Esophagus mucosa (tissue), 1 donor: ENCODE data around the gene ADM5. TPM values are rescaled to one million over a fixed set of nuclear protein-coding genes. Genes with fewer than 3 reads are reported as not detected.

ENCODE experiments used
- ATAC-seq: fragments of 200-7000 bp; cut with Tn5 transposase; one replicate; pipeline ENCODE4 v1.9.1; 2020
- total RNA-seq: library from RNA; stranded (reverse); gene quantifications from one replicate; pipeline ENCODE4 v1.2.4, GENCODE V29; 2023
- donor health status: DM: yes; HTN: yes; CAD: no.

The ADM5 gene
- total RNA-seq, 1 donor from 2014 or later: 0.92 TPM

DNA sequence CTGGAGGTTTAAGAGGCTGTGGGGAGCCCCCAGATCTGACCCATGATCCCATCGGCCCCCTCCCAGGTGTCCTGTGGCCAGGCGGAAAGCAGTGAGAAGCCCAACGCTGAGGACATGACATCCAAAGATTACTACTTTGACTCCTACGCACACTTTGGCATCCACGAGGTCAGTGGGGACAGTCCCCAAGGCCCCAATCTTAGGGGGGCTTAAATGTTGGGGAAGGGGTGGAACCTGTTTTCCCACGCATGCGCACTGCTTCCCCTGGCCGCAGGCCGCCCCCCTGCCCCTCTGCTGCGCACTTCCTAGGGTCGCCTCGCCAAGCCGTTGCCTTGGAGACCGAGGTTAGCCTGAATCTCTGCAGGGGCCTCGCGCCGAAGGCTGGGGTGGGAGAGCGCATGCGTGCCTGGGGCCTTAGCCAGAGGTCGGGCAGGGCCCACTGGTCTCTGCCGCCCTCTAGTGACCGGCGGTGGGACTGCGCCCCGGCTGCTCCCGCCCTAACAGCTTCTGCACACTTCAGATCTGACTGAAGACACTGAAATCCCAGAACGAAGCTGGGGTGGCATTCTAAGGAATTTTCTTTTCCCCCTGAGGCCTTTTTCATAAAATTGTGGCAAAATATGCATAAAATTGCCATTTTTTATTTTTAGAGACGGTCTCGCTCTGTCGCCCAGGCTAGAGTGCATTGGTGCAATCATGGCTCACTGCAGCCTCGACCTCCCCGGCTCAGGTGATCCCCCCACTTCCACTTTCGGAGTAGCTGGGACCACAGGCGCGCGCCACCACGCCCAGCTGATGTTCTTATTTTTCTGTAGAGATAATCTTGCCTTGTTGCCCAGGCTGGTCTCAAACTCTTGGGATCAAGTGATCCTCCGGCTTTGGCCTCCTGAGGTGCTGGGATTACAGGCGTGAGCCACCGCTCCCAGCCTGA, 8.7 kb upstream of the ADM5 start:
- ATAC-seq: peak; percentile 38

DNA sequence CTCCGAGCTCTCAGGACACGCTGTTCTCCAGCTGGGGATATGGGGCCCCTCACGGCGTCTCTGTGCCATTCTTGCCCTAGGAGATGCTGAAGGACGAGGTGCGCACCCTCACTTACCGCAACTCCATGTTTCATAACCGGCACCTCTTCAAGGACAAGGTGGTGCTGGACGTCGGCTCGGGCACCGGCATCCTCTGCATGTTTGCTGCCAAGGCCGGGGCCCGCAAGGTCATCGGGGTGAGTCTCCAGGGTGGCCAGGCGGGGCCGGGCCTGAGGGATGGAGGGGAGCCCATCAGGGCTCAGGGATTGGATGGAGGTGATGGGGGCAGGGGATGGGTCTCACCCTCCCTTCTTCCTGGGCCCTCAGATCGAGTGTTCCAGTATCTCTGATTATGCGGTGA, 7.6 kb upstream of the ADM5 start:
- no peak for ATAC-seq

DNA sequence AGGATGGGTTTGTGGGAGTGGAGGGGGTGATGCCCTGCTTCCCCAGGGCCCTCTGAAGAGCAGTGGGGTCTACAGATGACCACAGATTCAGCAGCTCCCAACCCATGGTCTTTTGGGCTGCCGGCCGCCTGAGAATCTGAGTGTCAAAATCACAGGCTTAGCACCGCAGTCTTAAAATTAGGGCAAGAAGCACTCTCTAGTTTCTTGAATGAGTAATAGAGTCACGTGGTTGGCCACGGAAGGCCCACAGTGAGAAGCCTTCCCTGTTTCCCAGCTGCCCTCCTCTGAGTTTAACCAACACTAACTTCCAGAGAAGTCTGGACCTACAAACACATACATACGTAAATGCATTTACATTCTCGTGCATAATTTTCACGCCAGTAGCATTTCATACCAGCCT, 7.1 kb upstream of the ADM5 start:
- no peak for ATAC-seq

DNA sequence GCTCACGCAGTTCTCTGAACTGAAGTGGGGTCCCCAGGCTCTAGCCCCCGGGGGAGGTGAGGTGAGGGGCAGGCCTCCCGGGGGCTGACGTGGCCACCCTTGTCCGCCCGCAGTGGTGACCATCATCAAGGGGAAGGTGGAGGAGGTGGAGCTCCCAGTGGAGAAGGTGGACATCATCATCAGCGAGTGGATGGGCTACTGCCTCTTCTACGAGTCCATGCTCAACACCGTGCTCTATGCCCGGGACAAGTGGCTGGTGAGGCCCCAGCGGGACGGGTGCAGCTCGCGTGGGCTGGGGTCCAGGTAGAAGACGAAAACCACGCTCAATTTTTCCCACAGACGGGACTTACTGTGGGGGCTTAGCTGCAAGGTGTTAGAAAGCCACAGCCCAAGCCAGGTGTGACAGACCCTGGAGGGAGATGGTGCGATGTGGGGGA, 5.6 kb upstream of the ADM5 start:
- no peak for ATAC-seq

DNA sequence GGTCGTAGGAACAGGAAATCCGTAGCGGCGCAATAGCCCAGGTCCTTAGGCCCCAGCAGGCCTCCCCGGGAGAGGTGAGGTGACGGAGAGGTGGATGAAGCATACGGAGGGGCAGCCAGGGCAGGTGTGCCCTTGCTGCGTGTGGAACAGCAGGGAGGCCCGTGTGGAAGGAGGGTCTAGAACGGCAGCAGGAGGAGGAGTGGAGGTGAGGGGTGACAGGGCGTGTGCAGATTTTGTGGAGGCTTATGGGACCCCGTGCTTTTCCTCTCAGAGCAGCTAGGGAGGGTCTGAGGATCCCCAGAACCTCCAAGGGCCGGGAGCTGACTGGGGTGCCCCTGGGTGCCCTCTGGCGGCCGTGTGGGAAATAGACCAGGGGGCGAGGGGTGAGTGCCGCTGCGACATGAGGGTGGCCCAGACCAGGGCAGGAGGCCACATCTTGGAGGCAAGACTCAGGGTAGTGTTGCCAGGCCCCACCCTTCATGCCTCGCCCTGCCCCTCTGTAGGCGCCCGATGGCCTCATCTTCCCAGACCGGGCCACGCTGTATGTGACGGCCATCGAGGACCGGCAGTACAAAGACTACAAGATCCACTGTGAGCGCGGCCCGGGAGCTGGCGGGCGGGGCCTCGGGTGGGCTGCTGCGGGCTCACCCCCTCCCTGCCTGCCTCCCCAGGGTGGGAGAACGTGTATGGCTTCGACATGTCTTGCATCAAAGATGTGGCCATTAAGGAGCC, 5.0 kb upstream of the ADM5 start:
- ATAC-seq: peak; percentile 12

DNA sequence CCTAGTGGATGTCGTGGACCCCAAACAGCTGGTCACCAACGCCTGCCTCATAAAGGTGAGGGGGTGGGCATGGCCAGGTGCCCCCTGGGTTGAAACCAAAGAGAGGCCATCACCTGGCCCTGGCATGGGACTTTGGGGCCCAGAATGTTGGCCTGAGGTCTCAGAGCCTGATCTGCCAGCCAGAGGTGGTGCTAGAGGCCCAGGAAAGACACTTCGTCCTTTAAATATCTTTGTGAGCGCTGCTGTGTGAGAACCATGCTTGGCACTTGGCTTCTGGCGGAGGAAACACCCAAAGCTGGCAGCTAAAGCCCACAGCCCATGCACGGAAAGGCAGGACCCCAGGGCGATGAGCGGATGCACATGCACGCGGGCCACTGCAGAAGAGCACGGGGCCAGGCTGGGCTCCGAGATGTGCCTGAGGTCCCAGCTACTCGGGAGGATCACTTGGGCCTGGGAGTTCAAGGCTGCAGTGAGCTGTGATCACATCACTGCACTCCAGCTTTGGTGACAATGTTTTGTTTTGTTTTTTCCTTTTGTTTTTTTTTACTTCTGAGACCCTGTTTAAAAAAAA, 4.3 kb upstream of the ADM5 start:
- ATAC-seq: no peak

DNA sequence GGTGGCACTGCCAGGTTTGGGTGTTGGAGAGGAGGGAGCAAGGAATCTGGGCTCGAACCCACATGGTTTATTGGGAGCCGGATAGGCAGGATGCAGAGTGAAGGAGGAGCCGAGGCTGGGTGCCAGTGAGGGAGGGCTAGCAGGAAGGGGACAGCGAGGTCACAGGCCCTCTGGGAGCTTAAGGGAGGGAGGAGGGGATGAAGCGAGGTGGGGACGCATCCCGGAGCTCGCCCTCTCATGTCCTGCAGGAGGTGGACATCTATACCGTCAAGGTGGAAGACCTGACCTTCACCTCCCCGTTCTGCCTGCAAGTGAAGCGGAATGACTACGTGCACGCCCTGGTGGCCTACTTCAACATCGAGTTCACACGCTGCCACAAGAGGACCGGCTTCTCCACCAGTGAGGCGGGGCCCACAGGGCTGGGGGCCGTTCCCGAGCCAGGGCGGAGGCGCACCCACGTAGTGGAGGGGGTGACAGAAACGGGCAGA, 3.5 kb upstream of the ADM5 start:
- no peak for ATAC-seq

DNA sequence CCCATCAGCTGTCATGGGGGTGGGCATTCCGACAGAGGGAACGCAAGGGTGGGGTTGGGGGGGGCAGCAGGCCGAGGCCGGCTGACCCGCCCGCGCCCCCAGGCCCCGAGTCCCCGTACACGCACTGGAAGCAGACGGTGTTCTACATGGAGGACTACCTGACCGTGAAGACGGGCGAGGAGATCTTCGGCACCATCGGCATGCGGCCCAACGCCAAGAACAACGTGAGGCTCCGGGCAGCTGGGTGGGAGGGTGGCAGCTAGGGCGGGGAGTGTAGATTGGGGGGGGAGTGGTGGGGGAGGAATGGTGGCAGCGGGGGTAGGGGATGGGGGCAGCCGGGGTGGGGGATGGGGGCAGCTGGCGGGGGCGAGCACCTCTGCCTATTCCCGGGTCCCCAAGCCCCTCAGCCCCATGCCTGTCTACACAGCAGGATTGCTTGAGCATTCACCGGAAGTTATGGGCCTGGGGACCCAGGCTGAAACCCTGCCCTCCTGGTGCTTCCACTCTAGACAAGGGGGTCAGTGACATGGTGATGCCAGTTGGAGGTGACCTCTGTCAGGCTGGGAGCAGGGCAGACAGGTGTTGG, 2.8 kb upstream of the ADM5 start:
- ATAC-seq: no peak

DNA sequence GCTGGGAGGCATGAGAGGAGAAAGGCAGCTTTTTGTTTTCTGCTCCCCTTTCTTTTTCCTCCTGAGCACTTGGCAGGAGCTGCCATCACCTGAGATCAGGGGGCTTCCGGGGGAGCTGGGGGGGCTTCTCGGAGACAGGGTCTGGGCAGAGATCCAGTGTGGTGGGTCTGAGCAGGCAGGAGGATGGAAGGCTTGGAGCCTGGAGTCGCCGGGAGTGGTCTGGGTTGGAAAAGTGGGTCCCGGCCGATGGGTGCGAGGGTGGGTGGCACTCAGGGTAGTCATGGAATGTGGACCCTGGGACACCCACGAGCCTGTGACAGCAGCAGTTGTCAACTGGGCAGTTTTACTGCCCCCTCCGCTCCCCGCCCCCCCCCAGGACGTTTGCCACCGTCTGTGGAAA, 2.2 kb upstream of the ADM5 start:
- no peak for ATAC-seq

DNA sequence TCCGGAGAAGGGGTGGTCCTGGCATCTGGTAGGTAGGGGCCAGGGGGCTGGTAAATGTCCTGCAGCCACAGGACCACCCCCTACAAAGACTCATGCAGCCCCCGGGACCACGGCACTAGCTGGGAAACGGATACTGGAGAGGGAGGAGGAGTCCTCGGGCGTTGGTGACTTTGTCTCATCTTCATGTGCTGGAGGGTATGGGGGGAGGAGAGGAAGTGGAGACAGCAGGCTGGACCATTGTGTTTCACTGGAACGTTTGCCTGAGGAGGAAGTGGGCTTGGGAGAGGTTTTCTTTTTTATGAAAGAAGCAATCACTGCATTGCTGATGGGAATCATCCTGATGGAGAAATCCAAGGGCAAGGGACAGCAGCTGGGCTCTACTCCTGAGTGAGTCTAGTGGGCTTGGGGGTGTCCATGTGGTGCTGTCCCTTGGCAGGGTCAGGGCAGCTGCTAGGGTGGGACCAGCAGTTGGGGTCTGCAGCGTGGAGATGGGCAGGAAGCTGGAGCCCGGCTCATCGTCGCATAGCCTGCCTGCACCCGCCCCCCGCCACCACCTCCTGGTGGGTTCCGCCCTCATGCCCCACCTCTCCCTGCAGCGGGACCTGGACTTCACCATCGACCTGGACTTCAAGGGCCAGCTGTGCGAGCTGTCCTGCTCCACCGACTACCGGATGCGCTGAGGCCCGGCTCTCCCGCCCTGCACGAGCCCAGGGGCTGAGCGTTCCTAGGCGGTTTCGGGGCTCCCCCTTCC, 1.7 kb upstream of the ADM5 start:
- no peak for ATAC-seq

DNA sequence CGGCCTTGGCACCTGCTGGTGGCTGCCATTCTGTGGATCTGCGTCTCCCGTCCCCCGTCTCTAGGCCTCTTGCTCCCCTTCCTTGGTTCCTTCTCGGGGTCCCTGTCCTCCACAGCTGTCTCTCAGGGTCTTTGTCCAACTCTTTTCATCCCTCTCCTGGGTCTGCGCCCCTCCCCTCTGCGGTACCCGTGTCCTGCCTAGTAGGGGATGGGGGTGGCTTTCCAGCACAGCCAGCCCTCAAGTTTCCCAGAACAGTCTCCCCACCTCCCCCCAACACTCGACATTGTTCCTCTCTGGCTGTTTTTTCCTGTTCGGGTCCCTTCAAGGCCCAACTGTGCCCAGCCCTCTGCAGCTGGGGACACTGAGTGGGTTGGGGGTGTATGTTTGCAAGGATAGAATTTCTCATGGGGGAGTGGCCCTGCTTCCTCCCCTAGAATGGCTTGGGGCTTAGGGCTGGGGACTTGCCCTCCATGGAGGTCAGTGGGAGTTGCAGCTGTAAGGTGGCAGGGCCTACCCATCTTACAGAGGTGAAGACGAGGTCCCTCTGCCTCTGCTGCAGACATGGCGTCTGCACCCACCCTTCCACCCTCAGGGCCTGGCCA, 762 bp upstream of the ADM5 start:
- ATAC-seq: no peak

DNA sequence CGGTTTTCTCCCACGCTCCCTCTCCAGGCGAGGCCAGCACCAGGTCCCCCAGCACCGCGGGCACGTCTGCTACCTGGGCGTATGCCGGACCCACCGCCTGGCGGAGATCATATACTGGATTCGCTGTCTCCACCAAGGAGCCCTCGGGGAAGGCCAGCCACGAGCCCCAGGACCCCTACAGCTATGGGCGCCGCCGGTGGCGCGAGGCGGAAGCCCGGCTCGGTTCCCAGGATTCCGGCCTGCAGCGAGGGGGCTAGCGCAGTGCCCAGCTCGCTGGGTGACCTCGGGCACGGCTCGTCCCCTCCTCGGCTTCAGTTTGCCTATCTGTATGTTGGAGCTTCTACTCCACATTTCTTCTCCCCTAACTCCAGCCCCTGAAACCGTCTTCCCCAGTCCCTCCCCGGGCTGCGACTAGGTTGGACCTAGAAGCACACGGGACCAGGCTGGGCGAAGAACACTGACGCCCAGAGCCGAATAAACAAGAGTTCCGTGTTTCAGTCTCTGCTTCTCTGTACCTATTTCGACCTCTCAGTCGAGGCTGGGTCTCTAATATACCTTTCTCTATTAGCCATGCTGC, 773 bp downstream of the ADM5 start:
- ATAC-seq: peak; percentile 5

DNA sequence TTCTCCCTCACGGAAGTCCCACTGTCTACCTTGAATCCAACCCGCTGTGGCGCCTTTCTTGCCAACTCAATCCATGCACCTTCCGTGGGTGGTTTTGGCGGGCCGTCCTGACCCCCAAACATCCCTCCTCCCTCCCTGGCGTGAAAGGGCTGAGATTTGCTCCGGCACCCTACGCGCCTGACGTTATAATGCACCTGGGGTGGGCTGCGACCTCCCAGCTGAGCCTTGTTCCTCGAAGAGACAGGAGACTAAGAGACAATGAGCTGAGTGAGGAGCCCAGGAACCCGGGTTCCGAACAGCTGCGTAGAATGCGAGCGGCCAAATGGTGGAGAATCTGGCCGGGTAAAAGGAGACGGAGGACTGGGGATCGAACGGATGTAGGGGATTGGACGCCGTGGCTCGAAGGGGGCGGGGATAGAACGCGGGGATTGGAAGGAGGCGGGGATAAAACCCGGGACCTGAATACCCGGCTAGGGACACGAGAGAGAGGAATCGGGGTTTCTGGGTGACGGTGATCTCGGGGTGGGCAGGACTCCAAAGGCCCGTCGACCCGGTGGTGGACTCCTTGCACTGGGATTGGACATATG, 1.4 kb downstream of the ADM5 start, which contains the start of gene CPT1C:
TSS of gene CPT1C (plus strand) at position 461 of the 587 bp plus-strand sequence. CDS start 1,137 bp downstream, outside the sequence.
- ATAC-seq: peak; percentile 50

DNA sequence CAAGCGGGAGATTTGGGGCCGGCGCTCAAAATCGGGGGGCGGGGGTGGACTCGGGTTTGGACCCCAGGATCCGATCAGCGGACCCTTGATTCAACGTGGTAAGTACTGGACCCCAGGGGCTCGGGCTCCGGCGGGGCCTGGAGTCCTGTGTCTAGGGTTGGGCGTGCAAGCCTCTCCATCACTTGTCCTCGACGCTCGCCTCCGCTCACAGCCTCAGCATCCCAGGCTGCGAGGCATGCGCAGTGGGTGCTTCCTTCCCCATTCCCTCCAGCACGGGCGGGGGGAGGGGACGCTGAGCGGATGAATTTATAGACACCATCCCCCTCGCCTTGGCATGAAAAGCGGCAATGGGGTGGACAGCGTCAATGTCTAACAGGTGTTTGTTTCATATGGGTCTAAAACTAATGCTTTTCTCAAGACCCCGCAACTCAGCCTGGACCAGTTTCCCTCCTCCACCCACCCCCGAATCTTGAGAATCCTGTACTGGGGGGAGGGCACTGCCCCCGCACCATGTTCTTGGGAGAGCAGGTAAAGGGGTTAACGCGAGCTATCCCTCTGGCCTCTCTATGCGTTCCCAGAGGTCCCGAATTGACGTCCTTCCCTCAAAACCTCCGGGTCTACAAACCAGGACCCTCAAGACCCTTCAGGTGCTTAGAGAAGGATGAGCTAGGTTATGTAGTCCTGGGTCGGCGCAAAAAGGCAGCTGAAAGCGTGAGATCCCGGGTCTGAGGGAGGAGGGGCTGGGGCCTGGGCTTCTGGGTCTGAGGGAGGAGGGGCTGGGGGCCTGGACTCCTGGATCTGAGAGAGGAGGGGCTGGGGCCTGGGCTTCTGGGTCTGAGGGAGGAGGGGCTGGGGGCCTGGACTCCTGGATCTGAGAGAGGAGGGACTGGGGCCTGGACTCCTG, 2.1 kb downstream of the ADM5 start:
- ATAC-seq: peak; percentile 6

DNA sequence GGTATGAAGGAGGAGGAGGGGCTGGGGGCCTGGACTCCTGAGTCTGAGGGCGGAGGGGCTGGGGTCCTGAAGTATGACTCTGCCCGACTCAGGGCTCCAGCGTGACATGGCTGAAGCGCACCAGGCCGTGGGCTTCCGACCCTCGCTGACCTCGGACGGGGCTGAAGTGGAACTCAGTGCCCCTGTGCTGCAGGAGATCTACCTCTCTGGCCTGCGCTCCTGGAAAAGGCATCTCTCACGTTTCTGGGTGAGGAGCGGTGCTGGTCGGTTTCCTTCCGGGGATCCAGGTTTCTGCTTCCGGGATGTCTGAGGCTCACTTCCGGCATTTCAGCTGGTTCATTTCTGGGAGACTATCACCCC, 2.7 kb downstream of the ADM5 start:
- no peak for ATAC-seq

DNA sequence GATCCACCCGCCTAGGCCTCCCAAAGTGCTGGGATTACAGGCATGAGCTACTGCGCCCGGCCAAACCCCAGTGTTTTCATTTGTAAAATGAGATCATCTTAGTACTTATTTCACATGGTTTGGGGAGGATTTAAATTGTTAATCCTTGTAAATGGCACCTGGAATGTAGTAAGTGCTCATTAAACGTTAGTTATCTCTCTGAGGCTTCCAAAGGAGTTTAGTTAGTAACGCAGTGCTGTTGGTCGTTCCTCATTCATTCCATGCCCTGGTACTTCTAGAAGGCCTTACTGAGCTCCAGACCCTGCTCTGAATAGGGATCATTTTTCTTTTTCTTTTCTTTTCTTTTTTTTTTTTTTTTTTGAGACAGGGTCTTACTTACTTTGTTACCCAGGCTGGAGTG, 6.7 kb downstream of the ADM5 start:
- ATAC-seq: no peak

DNA sequence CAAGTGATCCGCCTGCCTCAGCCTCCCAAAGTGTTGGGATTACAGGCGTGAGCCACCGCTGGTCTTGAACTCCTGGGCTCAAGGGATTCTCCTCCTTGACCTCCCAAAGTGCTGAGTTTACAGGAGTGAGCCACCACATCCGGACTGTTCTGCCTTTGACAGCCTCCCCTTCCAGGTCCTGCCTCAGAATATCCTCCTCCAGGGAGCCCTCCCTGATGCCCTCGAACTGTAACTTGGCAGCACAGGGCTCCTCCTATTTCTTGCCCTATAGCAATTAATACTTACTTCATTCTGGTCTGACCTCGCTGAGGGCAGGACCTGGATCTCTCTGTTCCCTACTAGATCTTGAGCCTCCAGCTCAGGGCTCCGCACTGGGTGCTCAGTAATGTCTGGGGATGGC, 7.5 kb downstream of the ADM5 start:
- ATAC-seq: no peak

DNA sequence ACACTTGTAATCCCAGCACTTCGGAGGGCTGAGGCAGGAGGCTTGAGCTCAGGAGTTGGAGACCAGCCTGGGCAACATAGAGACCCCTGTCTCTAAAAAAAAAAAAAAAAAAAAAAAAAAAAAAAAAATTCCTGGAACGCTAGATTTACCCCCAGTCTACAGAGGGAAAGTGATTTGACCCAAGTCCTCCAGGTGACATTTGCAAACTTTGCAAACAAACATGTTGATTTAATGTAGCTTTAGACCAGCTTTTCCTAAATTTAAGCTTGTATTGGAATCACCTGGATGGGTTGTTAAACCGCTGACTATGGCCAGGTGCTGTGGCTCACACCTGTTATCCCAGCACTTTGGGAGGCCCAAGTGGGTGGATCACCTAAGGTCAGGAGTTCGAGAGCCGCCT, 10.0 kb downstream of the ADM5 start:
- no peak for ATAC-seq

DNA sequence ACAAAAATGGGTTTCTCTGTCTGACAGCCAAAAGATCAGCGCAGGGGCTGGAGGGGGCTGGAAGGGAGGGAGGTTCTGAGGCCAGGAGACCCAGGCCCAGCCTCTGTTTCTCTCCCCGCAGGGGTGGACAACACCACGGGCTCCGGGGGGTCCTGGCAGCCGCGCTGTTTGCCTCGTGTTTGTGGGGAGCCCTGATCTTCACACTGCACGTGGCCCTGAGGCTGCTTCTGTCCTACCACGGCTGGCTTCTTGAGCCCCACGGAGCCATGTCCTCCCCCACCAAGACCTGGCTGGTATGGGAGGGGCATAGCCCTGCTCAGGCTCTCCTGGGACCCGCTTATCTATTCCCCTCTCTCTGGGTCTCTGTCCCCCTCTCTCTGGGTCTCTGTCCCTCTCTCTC, 11.2 kb downstream of the ADM5 start:
- ATAC-seq: no peak

DNA sequence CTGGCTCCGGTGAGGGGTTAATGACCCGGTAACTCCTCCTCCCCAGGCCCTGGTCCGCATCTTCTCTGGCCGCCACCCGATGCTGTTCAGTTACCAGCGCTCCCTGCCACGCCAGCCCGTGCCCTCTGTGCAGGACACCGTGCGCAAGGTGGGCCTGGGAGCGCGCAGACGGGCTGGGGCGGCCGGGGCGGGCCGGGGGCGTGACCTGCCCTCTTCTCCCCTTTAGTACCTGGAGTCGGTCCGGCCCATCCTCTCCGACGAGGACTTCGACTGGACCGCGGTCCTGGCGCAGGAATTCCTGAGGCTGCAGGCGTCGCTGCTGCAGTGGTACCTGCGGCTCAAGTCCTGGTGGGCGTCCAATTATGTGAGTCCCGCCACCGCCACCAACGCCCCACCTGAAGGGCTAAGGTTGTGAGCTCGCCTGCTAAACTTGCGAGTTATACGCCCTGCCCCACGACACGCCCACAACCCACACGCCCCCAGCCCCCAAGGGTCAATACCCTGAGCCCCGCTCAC, 11.9 kb downstream of the ADM5 start:
- no peak for ATAC-seq
